ENCODE data around the gene TMEM109.
"Not testable (repeated sequence)": the region's sequence is repeated elsewhere in the genome, so short reads cannot be mapped to it uniquely, and the experiment has no call there.

The TMEM109 gene

DNA sequence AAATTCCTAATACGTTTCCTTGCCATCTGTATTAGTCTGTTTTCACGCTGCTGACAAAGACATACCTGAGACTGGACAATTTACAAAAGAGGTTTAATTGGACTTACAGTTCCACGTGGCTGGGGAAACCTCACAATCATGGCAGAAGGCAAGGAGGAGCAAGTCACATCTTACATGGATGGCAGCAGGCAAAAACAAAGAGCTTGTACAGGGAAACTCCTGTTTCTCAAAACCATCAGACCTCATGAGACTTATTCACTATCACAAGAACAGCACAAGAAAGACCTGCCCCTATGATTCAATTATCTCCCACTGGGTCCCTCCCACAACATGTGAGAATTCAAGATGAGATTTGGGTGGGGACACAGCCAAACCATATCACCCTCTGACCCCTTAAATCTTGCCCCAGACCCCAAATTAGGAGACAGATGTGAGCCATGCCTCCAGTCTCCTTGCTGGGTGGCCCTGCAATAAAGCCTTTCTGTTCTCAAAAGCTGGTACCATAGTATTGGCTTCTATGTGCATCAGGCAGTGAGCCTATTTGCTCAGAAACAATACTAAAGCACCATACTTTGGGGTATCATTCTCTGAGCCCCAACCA is 4.2 kb upstream of the TMEM109 start:
- DNase-seq (ENCODE audit: low read depth in 1 of 2, low spot score in 1 of 2) = not testable (repeated sequence)

DNA sequence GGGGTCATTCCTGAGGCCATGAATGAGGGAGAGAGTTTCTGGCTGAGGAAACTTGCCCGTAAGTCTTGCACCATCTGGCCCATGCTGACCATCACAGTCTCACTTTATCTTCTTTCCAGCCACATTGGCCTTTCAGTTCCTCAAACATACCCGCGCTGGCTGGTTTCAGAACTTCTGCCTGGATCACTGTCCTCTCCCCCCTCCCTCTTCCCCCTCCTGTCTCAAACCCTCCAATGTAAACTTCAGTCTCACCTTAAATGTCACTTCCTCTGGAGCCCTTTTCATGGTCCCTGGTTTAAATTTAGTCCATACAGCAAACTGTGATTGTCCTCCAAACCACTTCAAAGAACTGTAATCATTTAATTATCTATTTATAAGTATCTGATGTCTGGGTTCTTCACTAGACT is 3.7 kb upstream of the TMEM109 start:
- DNase-seq (ENCODE audit: low read depth in 1 of 2, low spot score in 1 of 2) = no peak

DNA sequence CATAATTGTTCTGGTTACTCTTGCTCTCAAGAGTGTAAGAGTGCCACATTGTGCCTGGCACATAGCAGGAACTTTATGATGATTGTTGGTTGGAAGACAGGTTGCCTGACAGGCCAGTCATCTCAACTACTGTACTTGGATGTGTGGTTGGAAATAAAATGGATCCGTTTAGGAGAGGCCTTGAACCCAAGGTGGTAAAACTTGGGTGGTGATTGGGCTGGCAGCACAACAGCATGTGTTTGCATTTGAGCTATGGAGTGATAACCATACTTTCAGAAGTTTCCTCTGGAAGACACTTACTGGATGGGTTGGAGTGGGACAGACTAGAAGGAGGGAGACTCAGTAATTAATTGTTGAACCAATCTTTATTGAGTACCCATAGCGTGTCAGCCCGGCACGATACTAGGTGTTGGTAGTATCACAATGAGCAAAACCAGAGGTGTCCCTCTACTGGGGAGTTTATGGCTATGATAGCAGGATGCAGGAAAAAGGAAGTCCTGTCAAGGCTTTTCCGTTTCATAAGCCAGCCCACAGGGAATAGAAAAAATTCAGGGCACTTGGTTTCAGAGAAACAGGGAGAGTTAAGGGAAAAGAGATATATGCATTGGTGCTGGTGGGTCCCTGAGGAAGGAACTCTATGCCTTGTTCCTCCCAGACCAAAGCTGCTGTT is 3.1 kb upstream of the TMEM109 start:
- DNase-seq (ENCODE audit: low read depth in 1 of 2, low spot score in 1 of 2) = no peak

DNA sequence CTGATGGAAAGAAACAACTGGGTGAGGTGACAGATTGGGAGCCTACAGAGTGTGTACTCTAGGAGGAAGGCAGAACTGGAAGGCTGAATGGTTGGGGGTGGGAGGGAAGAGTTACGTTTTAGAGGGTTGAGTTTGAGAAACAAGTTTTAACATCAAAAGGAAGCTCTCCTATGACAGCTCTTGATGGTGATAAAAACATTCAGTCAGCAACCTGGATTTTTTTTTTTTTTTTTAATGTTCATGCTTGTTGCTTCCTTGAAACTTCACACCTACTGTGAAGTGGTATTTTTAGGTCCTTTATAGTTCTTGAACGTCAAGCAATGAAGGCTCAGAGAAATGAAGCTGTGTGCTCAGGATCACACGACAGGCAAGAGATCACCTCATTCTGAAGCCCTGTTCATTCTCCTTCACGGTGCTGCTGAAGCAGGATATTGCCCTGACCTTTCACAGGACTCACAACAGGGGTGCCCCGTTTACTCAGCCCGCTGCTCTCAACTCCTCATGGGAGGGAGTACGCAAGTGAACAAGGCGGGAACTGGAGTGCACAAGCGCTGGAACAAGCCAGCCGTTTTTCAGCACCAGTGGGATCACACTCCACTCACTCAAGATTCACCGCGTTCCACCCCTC is 1.6 kb upstream of the TMEM109 start:
- DNase-seq (ENCODE audit: low read depth in 1 of 2, low spot score in 1 of 2) = no peak

GRCh38 chr11:60912851-60913528 is 968 bp upstream of the TMEM109 start:
- DNase-seq (ENCODE audit: low read depth in 1 of 2, low spot score in 1 of 2) = no peak

- no peak for DNase-seq (ENCODE audit: low read depth in 1 of 2, low spot score in 1 of 2)
These were observed 782 bp downstream of the TMEM109 start for GRCh38 chr11:60914633-60915247.

GRCh38 chr11:60915248-60915914 is 1.4 kb downstream of the TMEM109 start:
- peak; percentile 51 to 53 for DNase-seq (ENCODE audit: low read depth in 1 of 2, low spot score in 1 of 2)

DNA sequence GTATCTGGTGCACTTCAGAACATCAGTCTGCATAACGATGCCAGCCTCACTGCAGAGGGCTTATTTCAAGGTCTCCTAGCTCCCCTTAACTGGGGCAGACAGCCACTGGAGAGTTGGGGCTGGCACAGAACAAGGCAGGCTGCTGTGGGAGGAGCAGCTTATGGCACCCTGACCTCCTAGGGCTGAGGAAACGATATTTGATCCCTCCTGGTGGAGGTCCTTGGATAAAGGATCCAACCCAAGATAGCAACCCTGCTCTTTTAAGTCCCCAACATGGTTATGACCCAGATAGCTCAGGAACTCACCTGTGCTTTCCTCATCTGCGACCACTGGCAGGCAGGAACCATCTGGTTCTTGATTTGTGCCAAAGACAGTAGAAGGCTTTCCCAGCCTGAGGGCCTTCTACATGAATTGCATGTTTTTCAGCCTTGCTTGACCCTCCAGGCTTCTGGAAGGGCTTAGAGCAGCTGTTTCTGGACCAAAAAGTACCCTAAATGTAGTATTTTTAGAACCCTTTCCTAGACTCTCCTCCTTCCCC is 2.8 kb downstream of the TMEM109 start:
- no peak for DNase-seq (ENCODE audit: low read depth in 1 of 2, low spot score in 1 of 2)

DNA sequence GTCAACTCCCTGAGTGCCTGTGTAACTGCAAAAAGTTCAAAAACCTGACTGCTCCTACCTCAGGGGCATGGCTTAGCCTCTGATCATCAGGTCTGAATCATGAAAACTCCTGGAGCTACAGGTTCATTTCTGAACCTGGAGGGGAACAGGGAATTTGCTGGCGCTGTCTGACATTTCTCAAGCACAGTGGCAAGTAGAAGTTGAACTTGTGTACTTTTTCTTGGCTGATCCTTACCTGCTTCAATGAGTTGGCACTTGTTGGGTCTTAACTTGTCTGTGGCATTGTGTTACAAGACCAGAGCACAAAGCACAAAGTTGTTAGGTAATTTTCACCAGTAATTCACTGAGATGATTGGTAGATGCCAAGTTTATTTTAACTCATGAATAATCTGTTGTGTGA is 3.3 kb downstream of the TMEM109 start:
- DNase-seq (ENCODE audit: low read depth in 1 of 2, low spot score in 1 of 2) = no peak

- no peak for DNase-seq (ENCODE audit: low read depth in 1 of 2, low spot score in 1 of 2)
These were observed 4.4 kb downstream of the TMEM109 start for GRCh38 chr11:60918251-60918938.

- DNase-seq (ENCODE audit: low read depth in 1 of 2, low spot score in 1 of 2) = no peak
These were observed 4.9 kb downstream of the TMEM109 start for GRCh38 chr11:60918939-60919265.

DNA sequence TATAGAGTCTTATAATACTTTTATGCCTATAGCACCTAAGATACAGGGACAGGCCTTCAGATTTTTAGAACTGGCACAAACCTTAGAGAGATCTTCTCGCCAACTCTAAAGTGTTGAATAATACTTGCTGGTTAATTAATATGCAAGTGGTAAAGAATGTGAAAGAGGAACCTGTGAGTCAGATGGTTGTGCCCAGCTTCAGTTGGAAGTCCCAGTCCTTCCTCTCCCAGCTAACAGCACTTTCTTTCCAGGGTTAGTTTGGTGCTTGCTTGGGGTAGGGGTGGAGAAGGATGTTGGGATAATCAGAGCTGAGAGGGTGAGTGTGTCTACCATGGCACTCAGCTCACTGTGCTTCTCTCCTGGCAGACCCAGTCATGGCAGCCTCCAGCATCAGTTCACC is 5.4 kb downstream of the TMEM109 start:
- no peak for DNase-seq (ENCODE audit: low read depth in 1 of 2, low spot score in 1 of 2)

DNA sequence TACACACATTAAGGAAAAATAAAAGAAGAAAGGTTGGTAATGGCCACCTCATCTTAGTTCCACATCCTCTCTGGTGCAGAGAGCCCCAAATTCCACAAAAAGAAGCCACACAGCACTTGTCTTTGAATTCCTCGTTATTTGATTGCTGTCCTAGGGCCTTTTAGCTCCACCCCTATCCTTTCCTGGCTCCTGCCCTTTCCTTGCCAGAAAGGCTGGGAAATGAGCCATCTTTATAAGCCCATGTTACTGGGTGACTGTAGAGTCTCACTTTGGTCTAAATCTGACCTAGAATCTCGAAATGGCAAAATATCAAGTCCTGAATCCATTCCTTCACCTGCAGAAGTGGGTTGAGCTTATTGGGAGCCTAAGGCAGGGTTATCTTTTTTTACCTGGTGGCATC is 6.0 kb downstream of the TMEM109 start:
- DNase-seq (ENCODE audit: low read depth in 1 of 2, low spot score in 1 of 2) = no peak

GRCh38 chr11:60921259-60921658 is 7.3 kb downstream of the TMEM109 start:
- DNase-seq (ENCODE audit: low read depth in 1 of 2, low spot score in 1 of 2) = no peak

DNA sequence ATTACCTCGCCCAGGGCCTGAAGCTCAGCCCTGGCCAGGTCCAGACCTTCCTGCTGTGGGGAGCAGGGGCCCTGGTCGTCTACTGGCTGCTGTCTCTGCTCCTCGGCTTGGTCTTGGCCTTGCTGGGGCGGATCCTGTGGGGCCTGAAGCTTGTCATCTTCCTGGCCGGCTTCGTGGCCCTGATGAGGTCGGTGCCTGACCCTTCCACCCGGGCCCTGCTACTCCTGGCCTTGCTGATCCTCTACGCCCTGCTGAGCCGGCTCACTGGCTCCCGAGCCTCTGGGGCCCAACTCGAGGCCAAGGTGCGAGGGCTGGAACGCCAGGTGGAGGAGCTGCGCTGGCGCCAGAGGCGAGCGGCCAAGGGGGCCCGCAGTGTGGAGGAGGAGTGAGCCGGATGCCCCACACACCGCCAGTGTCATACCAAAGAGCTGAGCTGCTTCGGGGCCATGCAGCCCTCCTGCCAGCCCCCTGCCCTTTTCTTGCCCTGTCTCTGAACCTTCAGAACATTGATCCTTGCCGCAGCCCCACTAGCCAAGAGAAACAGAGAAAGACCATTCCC is 7.9 kb downstream of the TMEM109 start:
- DNase-seq (ENCODE audit: low read depth in 1 of 2, low spot score in 1 of 2) = no peak

- DNase-seq (ENCODE audit: low read depth in 1 of 2, low spot score in 1 of 2) = no peak
These were observed 8.9 kb downstream of the TMEM109 start for GRCh38 chr11:60922906-60923305.

- DNase-seq (ENCODE audit: low read depth in 1 of 2, low spot score in 1 of 2) = no peak
These were observed 9.4 kb downstream of the TMEM109 start for GRCh38 chr11:60923326-60923725.

- no peak for DNase-seq (ENCODE audit: low read depth in 1 of 2, low spot score in 1 of 2)
These were observed 9.8 kb downstream of the TMEM109 start for GRCh38 chr11:60923800-60924109.

DNA sequence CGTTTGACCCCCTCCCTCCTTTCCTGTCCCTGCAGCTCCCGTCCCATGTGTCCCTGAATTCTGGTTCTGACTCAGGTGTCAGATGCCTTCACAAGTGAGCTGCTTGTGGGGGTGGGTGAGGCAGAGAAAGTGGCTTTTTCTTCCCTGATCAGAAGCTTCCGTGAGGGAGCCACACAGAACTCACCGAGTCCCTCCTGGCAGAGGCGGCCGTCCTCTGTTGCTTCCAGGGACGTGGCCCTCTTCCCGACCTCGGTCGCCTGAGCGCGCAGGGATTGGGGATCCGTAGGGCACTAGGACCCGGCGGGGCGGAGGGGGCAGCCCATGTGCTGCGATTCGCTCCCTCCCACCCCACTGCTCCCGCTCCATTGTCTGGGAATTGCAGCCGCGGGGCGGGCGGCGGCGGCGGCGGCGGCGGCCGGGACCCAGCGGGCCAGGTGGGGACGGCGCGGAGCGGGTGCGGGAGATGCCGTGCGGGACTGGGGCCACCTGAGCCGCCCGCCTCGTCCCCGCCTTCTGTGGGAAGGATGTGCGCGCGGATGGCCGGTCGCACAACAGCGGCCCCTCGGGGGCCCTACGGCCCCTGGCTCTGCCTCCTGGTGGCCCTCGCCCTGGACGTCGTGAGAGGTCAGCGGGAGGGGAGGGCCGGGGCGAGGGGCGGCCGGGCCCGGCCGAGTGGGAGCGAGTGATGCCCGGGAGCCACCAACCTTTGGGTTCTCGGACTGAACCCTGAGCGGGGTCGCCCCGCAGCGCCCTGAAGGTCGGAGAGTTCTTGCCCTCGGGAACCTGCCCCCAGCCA is 10.3 kb downstream of the TMEM109 start, which contains the start of gene TMEM132A:
Gene TMEM132A (plus strand): TSS at position 351 of the 796 bp plus-strand sequence. CDS start 174 bp downstream, at position 525.
- no peak for DNase-seq (ENCODE audit: low read depth in 1 of 2, low spot score in 1 of 2)
